AG04450 (cell line): ENCODE data around the gene CDON. TPM values are rescaled to one million over a fixed set of nuclear protein-coding genes. Genes with fewer than 3 reads are reported as not detected.

Experiments
- CTCF ChIA-PET: fragments of 300-600, 350-600 bp; formaldehyde crosslinking; extraction: SDS; loops from one replicate; lab custom pipeline; 2022; ENCODE audit warnings: antibody characterized with exemption, inconsistent platforms; lab: Charles Lee
- POLR2A ChIA-PET: fragments of 350-600 bp; formaldehyde crosslinking; extraction: SDS; loops from one replicate; lab custom pipeline; 2021; ENCODE audit warnings: antibody characterized with exemption, inconsistent platforms; lab: Yijun Ruan, JAX
- DNase-seq: peaks from one replicate; pipeline ENCODE4 v3.0.0-alpha.2; 2011; ENCODE audit warnings: low read depth, low spot score
- H3K27ac ChIP-seq: one replicate; pipeline ENCODE4 v1.5.1; 2012; ENCODE audit warnings: low read depth, low read length, control low read depth
- H3K27me3 ChIP-seq: one replicate; pipeline ENCODE4 v1.6.0; 2012; ENCODE audit warnings: low read length; ENCODE audit not compliant: control insufficient read depth, insufficient read depth
- H3K4me3 ChIP-seq: 2 replicates; pipeline ENCODE4 v1.5.1; 2011; ENCODE audit warnings: mild to moderate bottlenecking, low read depth, low read length, control low read depth
- H3K9me3 ChIP-seq: 2 replicates; pipeline ENCODE4 v1.5.1; 2012; ENCODE audit warnings: low read length; ENCODE audit not compliant: control insufficient read depth, insufficient read depth
- polyA plus RNA-seq: library from polyadenylated mRNA; depleted of rRNA; stranded (reverse); fragments of >200 nt; gene quantifications from 2 replicates; pipeline ENCODE4 v1.2.3, GENCODE V29; 2011
- TF ChIP-seq, protein P1 (sequence below): IDR thresholded peaks from 2 replicates; pipeline ENCODE4 v1.5.1; 2011; ENCODE audit warnings: low read depth, low read length, control low read depth, inconsistent platforms

The CDON gene
- polyA plus RNA-seq, 1 experiment, result 4.0 TPM

DNA sequence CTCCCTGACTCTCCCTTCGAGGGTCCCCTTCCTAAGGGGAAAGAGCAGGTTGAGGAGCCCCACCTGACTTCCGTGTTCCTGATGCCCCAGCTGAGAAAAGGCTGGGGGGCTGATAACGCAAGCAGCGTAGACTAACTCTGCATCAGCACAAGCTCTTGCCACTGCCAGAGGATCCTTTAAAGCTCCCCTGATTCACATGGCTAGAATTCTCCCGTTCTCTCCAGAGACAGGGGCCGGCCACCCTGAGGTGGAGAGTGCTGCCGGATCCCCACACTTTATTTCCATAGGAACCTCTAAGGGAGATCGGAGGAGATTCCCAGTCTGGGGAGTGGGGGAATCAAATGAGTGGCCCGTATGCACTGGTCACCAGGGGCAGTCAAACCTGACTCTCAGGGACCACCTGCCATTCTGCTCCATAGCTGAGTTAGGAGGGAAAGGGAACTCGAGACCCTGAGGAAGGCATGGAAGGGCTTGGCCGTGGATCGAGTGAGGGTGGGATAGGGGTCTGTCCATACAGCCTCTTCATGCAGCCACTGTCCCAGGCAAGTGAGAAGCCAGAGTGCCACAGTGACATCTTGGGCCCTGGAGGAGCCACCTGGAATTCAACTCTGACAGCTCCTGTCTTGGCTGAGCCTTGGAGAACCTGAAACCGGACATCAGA, 118.2 kb downstream of the CDON start:
- Histone ChIP-seq H3K27me3 (peaks cover 18% of the 10 kb centered on the region), H3K9me3 (no peaks in the 10 kb centered on the region), H3K4me3 (no peak overlapping the region), H3K27ac (no peak overlapping the region)
- POLR2A ChIA-PET, result no interaction called here
- TF ChIP-seq, protein P1, sequence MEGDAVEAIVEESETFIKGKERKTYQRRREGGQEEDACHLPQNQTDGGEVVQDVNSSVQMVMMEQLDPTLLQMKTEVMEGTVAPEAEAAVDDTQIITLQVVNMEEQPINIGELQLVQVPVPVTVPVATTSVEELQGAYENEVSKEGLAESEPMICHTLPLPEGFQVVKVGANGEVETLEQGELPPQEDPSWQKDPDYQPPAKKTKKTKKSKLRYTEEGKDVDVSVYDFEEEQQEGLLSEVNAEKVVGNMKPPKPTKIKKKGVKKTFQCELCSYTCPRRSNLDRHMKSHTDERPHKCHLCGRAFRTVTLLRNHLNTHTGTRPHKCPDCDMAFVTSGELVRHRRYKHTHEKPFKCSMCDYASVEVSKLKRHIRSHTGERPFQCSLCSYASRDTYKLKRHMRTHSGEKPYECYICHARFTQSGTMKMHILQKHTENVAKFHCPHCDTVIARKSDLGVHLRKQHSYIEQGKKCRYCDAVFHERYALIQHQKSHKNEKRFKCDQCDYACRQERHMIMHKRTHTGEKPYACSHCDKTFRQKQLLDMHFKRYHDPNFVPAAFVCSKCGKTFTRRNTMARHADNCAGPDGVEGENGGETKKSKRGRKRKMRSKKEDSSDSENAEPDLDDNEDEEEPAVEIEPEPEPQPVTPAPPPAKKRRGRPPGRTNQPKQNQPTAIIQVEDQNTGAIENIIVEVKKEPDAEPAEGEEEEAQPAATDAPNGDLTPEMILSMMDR, result no peak
- no peak for DNase-seq
- CTCF ChIA-PET, result interaction anchor here (0.6 kb wide), 1 partner anchor 21 kb away, joined by 3 read pairs; no protein-coding TSS in a partner anchor

DNA sequence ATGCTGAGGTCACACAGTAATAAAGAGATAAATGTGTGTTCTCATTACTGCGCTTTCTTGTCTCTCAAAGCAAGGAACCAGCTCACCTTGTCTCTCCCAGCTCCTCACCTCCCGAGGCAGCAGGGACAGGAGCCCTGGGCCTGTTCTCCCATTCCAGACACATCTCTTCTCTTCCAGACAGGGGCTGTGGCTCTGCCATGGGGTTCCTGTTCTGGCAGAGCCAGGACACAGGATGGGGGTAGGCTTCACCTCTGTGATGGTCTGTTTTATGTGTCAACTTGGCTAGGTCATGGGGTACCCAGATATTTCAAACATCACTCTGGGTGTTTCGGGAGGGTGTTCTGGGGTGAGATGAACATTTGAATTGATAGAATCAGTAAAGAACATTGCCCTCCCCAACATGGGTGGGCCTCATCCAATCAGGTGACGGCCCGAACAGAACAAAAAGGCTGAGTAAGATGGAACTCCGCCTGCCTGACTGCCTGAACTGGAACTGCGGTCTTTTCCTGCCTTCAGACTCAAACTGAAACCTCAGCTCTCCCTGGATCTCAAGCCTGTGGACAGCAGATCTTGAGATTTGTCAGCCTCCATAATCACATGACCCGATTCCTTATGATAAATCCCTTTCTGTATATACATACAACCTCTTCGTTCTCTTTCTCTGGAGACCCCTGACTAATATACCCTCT, 118.9 kb downstream of the CDON start:
- Histone ChIP-seq H3K27ac (no peak overlapping the region), H3K9me3 (no peaks in the 10 kb centered on the region), H3K4me3 (no peak overlapping the region), H3K27me3 (peaks cover 22% of the 10 kb centered on the region)
- DNase-seq, result no peak
- TF ChIP-seq, protein P1, result no peak
- ChIA-PET CTCF (interaction anchor here (0.6 to 3.4 kb wide), 4 partner anchors 20 to 354 kb away, joined by 3 to 42 read pairs (median 6); no protein-coding TSS in a partner anchor), POLR2A (no interaction called here)

DNA sequence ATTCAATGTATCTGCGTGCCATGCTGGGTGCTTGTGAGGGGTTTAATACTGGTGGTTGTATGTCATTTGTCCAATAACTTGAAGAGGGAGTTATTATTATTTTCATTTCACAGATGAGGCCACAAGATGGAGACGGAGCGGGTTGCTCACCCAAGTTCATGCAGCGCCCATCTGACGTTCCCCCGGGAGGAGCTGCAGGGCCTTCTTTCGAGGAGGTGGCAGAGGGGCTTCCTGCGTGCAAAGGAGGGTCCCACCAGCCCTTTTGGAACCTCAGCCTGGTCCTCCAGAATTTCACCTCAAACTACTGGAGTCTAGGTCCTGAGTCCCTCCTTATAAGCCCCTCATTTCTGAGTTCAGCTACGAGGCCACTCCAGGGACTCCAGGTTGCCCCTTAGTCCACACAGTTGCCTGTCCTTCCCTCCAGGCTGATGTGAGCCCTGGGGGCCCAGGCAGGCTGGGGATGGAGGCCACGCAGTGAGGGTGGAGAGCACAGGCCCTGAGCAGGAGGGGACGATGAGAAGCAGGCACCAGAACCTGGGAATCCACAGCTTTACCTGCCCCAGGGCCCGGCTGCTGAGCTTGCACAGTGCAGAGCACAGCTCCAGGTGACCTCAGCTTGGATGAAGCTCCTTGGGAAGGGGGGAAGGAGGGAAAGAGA, 119.8 kb downstream of the CDON start:
- POLR2A ChIA-PET, result no interaction called here
- no peak for DNase-seq
- CTCF ChIA-PET, result interaction anchor here (0.6 to 3.4 kb wide), 6 partner anchors 15 to 353 kb away, joined by 3 to 42 read pairs (median 8); no protein-coding TSS in a partner anchor
- Histone ChIP-seq H3K27me3 (peaks cover 22% of the 10 kb centered on the region), H3K4me3 (no peak overlapping the region), H3K27ac (no peak overlapping the region), H3K9me3 (no peaks in the 10 kb centered on the region)
- TF ChIP-seq, protein P1, result no peak

DNA sequence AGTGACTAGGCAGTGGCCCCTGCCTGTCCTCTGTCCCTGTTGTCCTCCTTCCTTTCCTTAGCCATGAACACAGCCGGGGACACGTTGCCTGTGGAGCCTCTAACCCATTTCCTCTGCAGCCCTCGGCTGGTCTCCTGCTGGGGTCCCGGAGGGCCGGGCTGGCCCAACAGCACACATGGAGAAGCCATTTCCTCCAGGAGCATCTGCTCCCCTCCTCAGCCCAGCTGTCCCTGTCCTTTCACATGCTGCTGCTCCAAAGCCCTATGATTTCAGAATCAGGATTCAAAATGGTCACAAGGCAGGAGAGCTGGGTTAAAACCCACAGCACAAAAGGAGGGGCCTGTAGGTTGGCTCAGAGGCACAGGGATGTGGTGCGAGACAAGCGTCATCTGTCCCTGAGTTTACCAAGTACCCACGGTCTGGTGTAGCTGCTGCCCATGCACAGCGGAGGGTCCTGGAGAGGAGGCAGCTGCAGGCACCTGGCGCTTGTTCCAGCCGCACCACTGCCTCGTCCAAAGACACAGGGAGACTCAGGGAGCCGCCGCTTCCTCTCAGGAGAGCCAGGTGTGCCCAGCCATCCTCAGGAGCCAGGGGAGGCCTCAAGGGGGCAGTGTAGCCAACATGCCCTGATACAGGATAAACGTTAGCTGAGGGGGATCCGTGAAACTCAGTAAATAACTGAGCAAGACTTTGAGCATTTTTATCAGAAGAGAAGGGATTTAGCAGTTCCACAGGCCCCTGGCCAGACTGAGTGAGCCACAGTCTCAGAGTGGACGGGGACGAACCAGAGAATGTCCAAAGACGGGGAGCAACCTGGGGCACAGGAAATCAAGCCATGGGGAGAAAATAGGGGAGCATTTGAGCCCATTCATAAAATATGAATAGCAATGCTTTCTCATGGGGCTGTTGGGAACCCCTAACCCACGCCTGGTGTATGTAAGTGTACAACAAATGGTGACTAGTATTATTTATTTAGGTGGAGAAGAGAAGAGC, 120.8 kb downstream of the CDON start:
- H3K27ac ChIP-seq, result no peak overlapping the region
- H3K9me3 ChIP-seq, result no peaks in the 10 kb centered on the region
- no peak overlapping the region for H3K4me3 ChIP-seq
- TF ChIP-seq, protein P1, result peak; percentile 67
- peaks cover 22% of the 10 kb centered on the region for H3K27me3 ChIP-seq
- ChIA-PET CTCF (interaction anchor here (0.7 to 3.4 kb wide), 8 partner anchors 10 to 256 kb away, joined by 3 to 42 read pairs (median 6); no protein-coding TSS in a partner anchor), POLR2A (no interaction called here)
- no peak for DNase-seq
